Mammary epithelial cell (primary cell): ENCODE data around the gene DUSP22.

Experiments
- CTCF ChIP-seq, 2 donors: IDR thresholded peaks in 1 of 2; conservative IDR thresholded peaks in 1 of 2; 2 replicates each; pipeline ENCODE4 v1.5.1; 2011 to 2012; ENCODE audit warnings: inconsistent platforms in 2 of 2, low read length in 2 of 2, mild to moderate bottlenecking in 2 of 2, control low read depth in 1 of 2, low read depth in 1 of 2; ENCODE audit not compliant: insufficient read depth in 1 of 2; ENCODE audit errors: extremely low read depth in 1 of 2
- EZH2 ChIP-seq: IDR thresholded peaks from 2 replicates; pipeline ENCODE4 v1.6.1; 2012; ENCODE audit warnings: low read length, inconsistent platforms, borderline replicate concordance

GRCh38 chr6:328136-328670, 35.9 kb downstream of the DUSP22 start:
- TF ChIP-seq CTCF (conservative IDR thresholded peaks at IDR 0.05 in 1 of 2, IDR thresholded peaks at IDR 0.05 in 1 of 2; ENCODE audit: extremely low read depth in 1 of 2, insufficient read depth in 1 of 2, low read depth in 1 of 2, low read length in 2 of 2) (no peak), EZH2 (no peak)
